VCaP (cell line): ENCODE measurements around the gene CHST15.

Experiments used
- H3K27ac ChIP-seq: fragments of 450-650 bp; 2 replicates; pipeline ENCODE4 v1.5.1; 2017
- CTCF ChIP-seq: fragments of 450-650 bp; conservative IDR thresholded peaks from 2 replicates; pipeline ENCODE4 v1.5.1; 2017; ENCODE audit warnings: mild to moderate bottlenecking, moderate library complexity

Gene CHST15

GRCh38 chr10:124043310-124044142, 49.9 kb downstream of the CHST15 start:
- TF ChIP-seq CTCF, result no peak
- no peak overlapping the region for H3K27ac ChIP-seq

- H3K27ac ChIP-seq, result no peak overlapping the region
- TF ChIP-seq CTCF, result no peak
Measured at GRCh38 chr10:124042656-124043309, 50.6 kb downstream of the CHST15 start.

GRCh38 chr10:124041675-124042445, 51.5 kb downstream of the CHST15 start:
- TF ChIP-seq CTCF, result no peak
- H3K27ac ChIP-seq, result no peak overlapping the region

- H3K27ac ChIP-seq, result no peak overlapping the region
- no peak for TF ChIP-seq CTCF
Measured at GRCh38 chr10:124040451-124041188, 52.8 kb downstream of the CHST15 start.

- no peak overlapping the region for H3K27ac ChIP-seq
- no peak for TF ChIP-seq CTCF
Measured at GRCh38 chr10:124039483-124040013, 53.9 kb downstream of the CHST15 start.

- no peak overlapping the region for H3K27ac ChIP-seq
- TF ChIP-seq CTCF, result no peak
Measured at GRCh38 chr10:124037784-124038183, 55.6 kb downstream of the CHST15 start.
